Measurements from ENCODE around the gene ROBO4. TPM values are rescaled to one million over a fixed set of nuclear protein-coding genes. Genes with fewer than 3 reads are reported as not detected.

Gene ROBO4
- total RNA-seq, 2 donors from 2014 or later = not detected

DNA sequence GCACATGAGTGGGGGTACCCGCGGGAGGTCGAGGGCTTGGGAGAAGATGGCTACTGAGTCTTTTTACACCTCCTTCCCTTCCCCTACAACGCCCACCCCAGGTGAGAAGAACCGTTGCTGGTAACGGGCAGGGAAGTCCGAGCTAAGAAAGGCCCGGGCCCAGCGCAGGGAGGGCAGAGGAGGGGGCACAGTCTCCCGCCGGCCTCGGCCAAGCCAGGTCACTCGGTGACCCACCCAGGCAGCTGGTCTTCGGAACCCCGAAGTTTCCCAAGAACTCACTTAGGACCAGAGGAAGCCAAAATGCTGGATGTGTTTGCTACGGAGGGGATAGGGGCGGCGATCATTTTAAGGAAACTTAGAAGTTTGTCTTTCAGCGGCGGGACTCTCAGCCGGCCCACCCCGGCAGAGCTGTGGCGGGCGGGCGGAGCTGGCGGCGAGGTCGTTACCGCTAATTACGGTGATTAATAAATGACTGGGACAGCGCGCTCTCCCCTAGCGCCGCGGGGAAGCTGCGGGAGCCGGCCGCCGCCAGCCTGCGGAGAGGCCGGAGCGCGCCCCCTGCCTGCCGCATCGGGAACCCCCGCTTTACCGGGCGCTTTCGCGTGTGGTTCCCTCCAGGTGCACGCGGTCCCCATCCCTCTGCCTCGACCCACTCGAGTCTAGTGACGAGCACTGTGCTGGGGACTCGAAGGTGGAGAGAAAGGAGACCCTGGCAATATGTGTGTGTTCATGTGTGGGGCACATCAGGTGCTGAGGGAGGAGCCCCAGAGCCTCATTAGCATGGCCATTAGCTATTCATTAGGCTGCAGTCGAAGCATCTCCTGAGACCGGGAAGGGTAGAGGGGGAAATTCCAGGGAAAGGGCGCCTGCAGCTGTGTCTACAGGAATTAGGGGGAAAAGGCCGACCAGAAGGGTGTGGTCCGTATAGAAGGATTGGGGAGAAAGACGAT is 31.5 kb downstream of the ROBO4 start:
- Mint-ChIP-seq H3K36me3 (ENCODE audit: low read depth) (no peaks in the 10 kb centered on the region), H3K4me3 (peak overlapping the region; percentile 27), H3K9me3 (no peaks in the 10 kb centered on the region), H3K4me1 (peaks cover 11% of the 10 kb centered on the region), H3K27me3 (peaks cover 72% of the 10 kb centered on the region), H3K27ac (no peak overlapping the region)
- ATAC-seq (replicated peaks) = peak; percentile 56

- Mint-ChIP-seq H3K27ac (no peak within 1 kb of the TSS), H3K27me3 (peaks cover 74% of the 10 kb centered on the region), H3K36me3 (ENCODE audit: low read depth) (no peaks in the 10 kb centered on the region), H3K9me3 (no peaks in the 10 kb centered on the region), H3K4me3 (peak within 1 kb of the TSS; percentile 27), H3K4me1 (peaks cover 11% of the 10 kb centered on the region)
- ATAC-seq (replicated peaks) = no peak
Measured at GRCh38 chr11:124865181-124865901, 32.3 kb downstream of the ROBO4 start, which contains the start of gene ROBO3. ROBO3 (plus strand) TSS chr11:124865432; CDS start chr11:124865578, 146 bp downstream.

GRCh38 chr11:124864892-124865180 is 32.8 kb downstream of the ROBO4 start:
- no peak for ATAC-seq (replicated peaks)
- Mint-ChIP-seq H3K4me1 (peaks cover 11% of the 10 kb centered on the region), H3K36me3 (ENCODE audit: low read depth) (no peaks in the 10 kb centered on the region), H3K27ac (no peak overlapping the region), H3K27me3 (peaks cover 71% of the 10 kb centered on the region), H3K4me3 (no peak overlapping the region), H3K9me3 (no peaks in the 10 kb centered on the region)

DNA sequence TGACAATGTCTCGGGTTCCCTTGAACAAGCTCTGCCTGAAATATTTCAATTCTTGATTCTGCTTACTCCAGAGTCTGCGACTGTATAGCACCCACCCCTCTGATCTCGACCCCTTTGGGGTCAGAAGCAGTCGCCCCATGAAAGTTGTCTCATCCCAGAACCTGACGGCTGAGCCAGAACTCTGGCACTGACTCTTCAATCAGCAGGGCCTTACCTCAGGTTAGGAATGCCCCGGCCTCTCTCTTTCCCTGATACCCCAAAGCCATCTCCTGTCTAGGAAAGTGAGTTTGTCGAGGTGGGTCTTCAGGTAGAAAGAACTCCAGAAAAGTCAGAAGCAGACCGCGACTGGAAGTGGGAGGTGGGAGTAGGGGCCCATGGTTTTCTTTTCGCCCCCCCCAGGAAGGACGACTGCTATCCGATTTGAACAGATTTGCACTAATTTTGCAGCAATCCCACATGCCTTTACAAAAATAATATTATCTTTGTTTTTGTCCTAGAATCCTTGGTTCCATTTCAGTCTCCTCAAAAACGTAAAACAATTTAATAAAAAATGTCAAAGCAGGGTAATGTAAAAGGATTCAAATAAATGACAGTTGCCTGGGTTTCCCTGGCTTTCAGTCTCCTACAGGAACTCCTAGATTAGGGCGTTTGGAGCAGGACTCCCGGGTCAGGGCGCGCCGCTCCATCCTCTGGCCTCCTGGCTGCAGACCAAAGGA is 33.3 kb downstream of the ROBO4 start:
- H3K27me3 Mint-ChIP-seq = peaks cover 69% of the 10 kb centered on the region
- peaks cover 9% of the 10 kb centered on the region for H3K4me1 Mint-ChIP-seq
- no peak overlapping the region for H3K27ac Mint-ChIP-seq
- no peak for ATAC-seq (replicated peaks)
- H3K4me3 Mint-ChIP-seq = no peak overlapping the region
- H3K9me3 Mint-ChIP-seq = no peaks in the 10 kb centered on the region
- no peaks in the 10 kb centered on the region for H3K36me3 Mint-ChIP-seq (ENCODE audit: low read depth)

- no peaks in the 10 kb centered on the region for H3K36me3 Mint-ChIP-seq (ENCODE audit: low read depth)
- peaks cover 68% of the 10 kb centered on the region for H3K27me3 Mint-ChIP-seq
- no peaks in the 10 kb centered on the region for H3K9me3 Mint-ChIP-seq
- ATAC-seq (replicated peaks) = no peak
- no peak overlapping the region for H3K27ac Mint-ChIP-seq
- peaks cover 5% of the 10 kb centered on the region for H3K4me1 Mint-ChIP-seq
- H3K4me3 Mint-ChIP-seq = no peak overlapping the region
Measured at GRCh38 chr11:124863826-124864165, 33.9 kb downstream of the ROBO4 start.

DNA sequence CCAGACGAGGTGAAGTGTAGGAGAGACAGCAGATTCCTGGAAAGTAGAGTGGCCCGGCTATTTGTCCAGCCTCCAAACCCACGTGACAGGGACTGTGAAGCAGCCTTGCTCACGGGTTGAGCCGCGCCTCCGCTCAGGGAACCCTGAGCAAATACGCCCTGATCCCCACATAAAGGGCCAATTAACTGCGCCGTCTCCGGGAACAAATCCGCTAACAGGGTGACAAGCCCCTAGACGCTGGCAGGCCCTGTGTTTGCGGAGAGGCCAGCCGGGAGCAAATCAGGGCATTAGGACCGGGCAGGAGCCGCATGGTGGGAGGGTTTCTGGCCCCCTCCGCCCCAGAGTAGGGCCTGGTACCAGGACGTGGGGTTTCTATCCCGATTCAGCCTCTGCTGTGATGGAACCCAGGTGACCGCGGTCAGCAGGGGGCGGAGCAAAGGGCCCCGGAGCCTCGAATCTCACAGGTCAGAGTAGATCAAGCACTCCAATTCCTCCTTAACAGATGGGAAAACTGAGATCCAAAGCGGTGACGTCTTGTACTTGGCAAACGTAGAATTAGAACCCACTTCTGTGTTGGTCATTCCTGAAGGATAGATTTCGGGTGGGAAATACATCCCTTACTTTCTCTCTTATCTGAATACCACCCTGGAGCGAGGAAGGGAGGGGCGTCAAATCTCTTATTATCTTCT is 34.4 kb downstream of the ROBO4 start:
- no peak for ATAC-seq (replicated peaks)
- Mint-ChIP-seq H3K27ac (no peak overlapping the region), H3K9me3 (no peaks in the 10 kb centered on the region), H3K4me1 (peaks cover 5% of the 10 kb centered on the region), H3K27me3 (peaks cover 65% of the 10 kb centered on the region), H3K36me3 (ENCODE audit: low read depth) (no peaks in the 10 kb centered on the region), H3K4me3 (no peak overlapping the region)

DNA sequence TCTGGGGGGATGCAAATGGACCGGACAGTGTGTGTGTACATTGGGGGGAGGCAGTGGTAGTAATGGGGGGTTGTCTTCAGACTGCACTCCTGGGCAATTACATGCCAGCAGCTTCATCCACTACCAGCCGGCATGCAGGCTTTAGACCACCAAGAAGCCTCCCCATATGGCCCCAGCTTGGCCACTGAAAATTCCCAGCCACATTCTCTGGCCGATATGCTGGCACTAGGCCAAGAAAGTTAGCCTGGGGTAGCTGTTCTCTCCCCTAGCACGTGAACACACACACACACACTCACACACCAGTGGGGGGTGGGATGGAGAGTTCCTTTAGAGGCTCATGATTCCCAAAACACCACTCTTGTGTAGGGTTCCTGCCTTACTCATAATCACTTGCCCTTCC is 36.0 kb downstream of the ROBO4 start:
- Mint-ChIP-seq H3K4me1 (no peaks in the 10 kb centered on the region), H3K4me3 (no peak overlapping the region), H3K36me3 (ENCODE audit: low read depth) (no peaks in the 10 kb centered on the region), H3K9me3 (no peaks in the 10 kb centered on the region), H3K27me3 (peaks cover 49% of the 10 kb centered on the region), H3K27ac (no peak overlapping the region)
- no peak for ATAC-seq (replicated peaks)

- no peak for ATAC-seq (replicated peaks)
- H3K36me3 Mint-ChIP-seq (ENCODE audit: low read depth) = no peaks in the 10 kb centered on the region
- H3K4me1 Mint-ChIP-seq = no peaks in the 10 kb centered on the region
- no peak overlapping the region for H3K27ac Mint-ChIP-seq
- H3K27me3 Mint-ChIP-seq = peaks cover 38% of the 10 kb centered on the region
- no peaks in the 10 kb centered on the region for H3K9me3 Mint-ChIP-seq
- no peak overlapping the region for H3K4me3 Mint-ChIP-seq
Measured at GRCh38 chr11:124859171-124859570, 38.5 kb downstream of the ROBO4 start.

DNA sequence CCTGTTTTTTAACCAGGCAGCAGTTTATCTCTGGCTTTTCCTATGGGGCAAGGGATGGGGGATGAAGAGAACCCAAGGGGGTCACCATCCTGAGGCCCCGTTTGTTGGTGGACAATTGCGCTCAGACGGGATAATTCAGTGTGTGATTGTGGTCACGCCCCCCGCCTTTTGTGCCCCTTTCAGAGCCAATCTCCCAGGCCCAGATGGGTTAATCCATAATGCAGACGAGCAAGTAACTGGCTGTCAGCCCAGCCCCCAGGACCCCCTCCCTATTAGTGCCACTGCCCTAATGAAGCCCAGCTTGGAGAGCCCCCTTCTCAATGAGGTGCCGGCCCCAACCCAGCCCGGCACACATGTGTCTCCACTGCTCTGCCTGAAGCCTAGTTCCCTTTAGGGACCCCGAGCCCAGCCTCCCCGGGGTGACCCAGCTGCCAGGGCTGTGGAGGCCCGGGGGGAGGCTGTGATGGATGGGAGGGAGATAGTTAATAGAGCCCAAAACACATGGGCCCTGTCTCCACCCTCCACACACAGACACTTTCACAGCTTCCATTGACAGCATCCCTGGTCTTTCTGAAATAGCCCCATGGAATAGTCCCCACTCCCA is 51.5 kb downstream of the ROBO4 start:
- no peak overlapping the region for H3K27ac Mint-ChIP-seq
- H3K4me1 Mint-ChIP-seq = no peaks in the 10 kb centered on the region
- H3K9me3 Mint-ChIP-seq = no peaks in the 10 kb centered on the region
- H3K27me3 Mint-ChIP-seq = peaks cover 84% of the 10 kb centered on the region
- no peak overlapping the region for H3K4me3 Mint-ChIP-seq
- H3K36me3 Mint-ChIP-seq (ENCODE audit: low read depth) = no peaks in the 10 kb centered on the region
- ATAC-seq (replicated peaks) = no peak

DNA sequence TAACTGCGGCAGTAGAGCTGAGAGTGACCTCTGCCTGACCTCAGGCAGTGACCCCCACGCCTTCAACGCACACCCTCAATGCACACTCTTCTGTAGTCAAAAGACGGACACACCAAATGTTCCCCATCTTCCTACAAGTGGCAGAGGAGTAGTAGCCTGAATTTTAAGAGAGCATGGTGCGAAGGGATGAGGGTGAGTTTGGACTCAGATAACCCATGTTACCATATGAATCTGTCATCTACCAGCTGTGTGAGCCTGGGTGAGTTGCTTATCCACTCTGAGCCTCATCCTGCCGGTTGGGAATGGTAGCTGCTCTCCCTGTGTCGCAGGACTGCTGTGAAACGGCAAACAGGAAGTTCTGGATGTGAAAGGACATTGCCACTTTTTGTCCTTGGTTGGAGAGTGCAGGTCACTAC is 53.0 kb downstream of the ROBO4 start:
- no peaks in the 10 kb centered on the region for H3K9me3 Mint-ChIP-seq
- no peak overlapping the region for H3K4me3 Mint-ChIP-seq
- no peak overlapping the region for H3K27ac Mint-ChIP-seq
- ATAC-seq (replicated peaks) = no peak
- H3K27me3 Mint-ChIP-seq = peaks cover 86% of the 10 kb centered on the region
- H3K4me1 Mint-ChIP-seq = no peaks in the 10 kb centered on the region
- H3K36me3 Mint-ChIP-seq (ENCODE audit: low read depth) = no peaks in the 10 kb centered on the region

GRCh38 chr11:124843616-124843910 is 54.1 kb downstream of the ROBO4 start:
- H3K4me1 Mint-ChIP-seq = no peaks in the 10 kb centered on the region
- no peak for ATAC-seq (replicated peaks)
- H3K4me3 Mint-ChIP-seq = no peak overlapping the region
- H3K27ac Mint-ChIP-seq = no peak overlapping the region
- H3K9me3 Mint-ChIP-seq = no peaks in the 10 kb centered on the region
- H3K36me3 Mint-ChIP-seq (ENCODE audit: low read depth) = no peaks in the 10 kb centered on the region
- peaks cover 84% of the 10 kb centered on the region for H3K27me3 Mint-ChIP-seq

DNA sequence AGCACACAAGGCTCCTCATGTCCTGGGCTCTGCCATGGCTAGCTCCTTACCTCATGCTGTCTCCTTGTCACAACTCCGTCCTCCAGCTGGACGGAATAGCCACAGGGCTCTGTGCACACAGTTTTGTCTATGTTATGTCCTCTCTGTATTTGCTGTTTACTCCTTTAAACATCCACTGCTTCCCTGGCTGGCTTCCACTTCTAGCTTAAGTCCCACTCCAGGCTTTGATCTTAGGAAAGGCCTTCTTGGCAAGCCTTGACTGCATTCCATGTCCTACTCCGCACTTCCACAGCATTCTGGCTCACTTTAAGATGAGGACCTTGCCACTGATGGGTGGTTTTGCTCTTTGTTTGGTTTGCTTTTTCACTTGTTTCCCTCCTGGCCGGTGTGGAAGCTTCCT is 55.4 kb downstream of the ROBO4 start:
- ATAC-seq (replicated peaks) = no peak
- no peak overlapping the region for H3K27ac Mint-ChIP-seq

DNA sequence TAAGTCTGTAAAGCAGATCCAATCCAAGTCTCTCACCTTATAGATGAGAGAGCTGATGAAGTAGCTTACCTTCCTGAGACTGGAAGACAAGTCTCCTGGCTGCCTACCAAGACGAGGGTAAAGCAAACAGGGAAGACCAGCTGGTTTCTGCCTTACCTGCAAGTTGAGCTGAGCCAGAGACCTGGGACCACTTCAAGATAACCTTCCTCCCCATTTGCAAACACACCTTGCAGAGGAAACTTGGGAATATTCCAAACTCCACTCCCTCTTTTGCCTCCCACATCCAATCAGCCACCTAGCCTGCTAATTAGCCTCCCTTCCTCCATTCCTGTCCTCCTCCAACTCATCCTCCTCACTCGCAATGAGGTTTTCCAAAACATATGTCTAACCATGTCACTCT is 55.8 kb downstream of the ROBO4 start:
- H3K27ac Mint-ChIP-seq = no peak overlapping the region
- H3K36me3 Mint-ChIP-seq (ENCODE audit: low read depth) = no peaks in the 10 kb centered on the region
- H3K9me3 Mint-ChIP-seq = no peaks in the 10 kb centered on the region
- no peak for ATAC-seq (replicated peaks)
- H3K4me1 Mint-ChIP-seq = no peaks in the 10 kb centered on the region
- H3K4me3 Mint-ChIP-seq = no peak overlapping the region
- peaks cover 75% of the 10 kb centered on the region for H3K27me3 Mint-ChIP-seq

More for the DNA sequence above, 55.4 kb downstream of the ROBO4 start:
- no peaks in the 10 kb centered on the region for H3K9me3 Mint-ChIP-seq
- H3K4me1 Mint-ChIP-seq = no peaks in the 10 kb centered on the region
- H3K36me3 Mint-ChIP-seq (ENCODE audit: low read depth) = no peaks in the 10 kb centered on the region
- H3K27me3 Mint-ChIP-seq = peaks cover 79% of the 10 kb centered on the region
- H3K4me3 Mint-ChIP-seq = no peak overlapping the region

DNA sequence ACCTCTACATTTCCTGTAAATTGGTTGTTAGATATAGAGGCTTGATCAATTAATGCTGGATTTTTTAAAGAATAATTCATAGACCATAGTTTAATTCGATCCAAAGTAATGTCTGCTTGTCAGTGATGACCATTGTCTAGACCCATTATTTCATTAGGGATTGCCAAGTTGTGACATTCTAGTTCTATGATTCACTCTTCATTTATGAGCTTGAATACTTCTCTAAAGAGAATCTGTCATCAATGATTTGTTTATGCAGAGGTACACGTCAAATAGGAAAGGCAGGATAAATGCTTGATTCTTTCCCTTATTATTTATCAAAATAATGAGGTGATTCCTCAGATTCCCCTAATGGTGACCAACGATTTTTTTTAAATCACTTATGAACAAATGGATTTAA is 56.5 kb downstream of the ROBO4 start:
- Mint-ChIP-seq H3K9me3 (no peaks in the 10 kb centered on the region), H3K4me3 (no peak overlapping the region), H3K27ac (no peak overlapping the region), H3K36me3 (ENCODE audit: low read depth) (no peaks in the 10 kb centered on the region), H3K4me1 (peaks cover 3% of the 10 kb centered on the region), H3K27me3 (peaks cover 68% of the 10 kb centered on the region)
- no peak for ATAC-seq (replicated peaks)

Data from activated T-helper 17 cell treated with anti-CD3 and anti-CD28 coated beads, Interleukin-2, amount 50 U/mL, for 72 hours (primary cell).